ENCODE results near the gene PLXNA3.

PLXNA3 gene

GRCh38 chrX:154477891-154478477, 19.9 kb downstream of the PLXNA3 start:
- peak overlapping the region; percentile 45 for H3K4me3 ChIP-seq (ENCODE audit: low read length)
- no peak for TF ChIP-seq CTCF (IDR thresholded peaks at IDR 0.05; ENCODE audit: insufficient read depth, low read depth, low read length, missing control alignments)
- no peak for DNase-seq (ENCODE audit: low read depth)

- peak; percentile 88 for DNase-seq (ENCODE audit: low read depth)
- peak within 1 kb of the TSS; percentile 45 for H3K4me3 ChIP-seq (ENCODE audit: low read length)
- no peak for TF ChIP-seq CTCF (IDR thresholded peaks at IDR 0.05; ENCODE audit: insufficient read depth, low read depth, low read length, missing control alignments)
These were observed 20.9 kb downstream of the PLXNA3 start, which contains the start of gene LAGE3 for GRCh38 chrX:154478728-154479622. TSS of gene LAGE3 (minus strand) at chrX:154479281. CDS start at chrX:154478915, 366 bp downstream.

- TF ChIP-seq CTCF (IDR thresholded peaks at IDR 0.05; ENCODE audit: insufficient read depth, low read depth, low read length, missing control alignments), result no peak
- H3K4me3 ChIP-seq (ENCODE audit: low read length), result no peak overlapping the region
- DNase-seq (ENCODE audit: low read depth), result no peak
These were observed 23.1 kb downstream of the PLXNA3 start for GRCh38 chrX:154481195-154481594.

- no peak for TF ChIP-seq CTCF (IDR thresholded peaks at IDR 0.05; ENCODE audit: insufficient read depth, low read depth, low read length, missing control alignments)
- no peak overlapping the region for H3K4me3 ChIP-seq (ENCODE audit: low read length)
- DNase-seq (ENCODE audit: low read depth), result no peak
These were observed 24.0 kb downstream of the PLXNA3 start for GRCh38 chrX:154481911-154482601.

- H3K4me3 ChIP-seq (ENCODE audit: low read length), result no peak overlapping the region
- DNase-seq (ENCODE audit: low read depth), result no peak
- no peak for TF ChIP-seq CTCF (IDR thresholded peaks at IDR 0.05; ENCODE audit: insufficient read depth, low read depth, low read length, missing control alignments)
These were observed 24.7 kb downstream of the PLXNA3 start for GRCh38 chrX:154482786-154483185.

- no peak overlapping the region for H3K4me3 ChIP-seq (ENCODE audit: low read length)
- TF ChIP-seq CTCF (IDR thresholded peaks at IDR 0.05; ENCODE audit: insufficient read depth, low read depth, low read length, missing control alignments), result no peak
- no peak for DNase-seq (ENCODE audit: low read depth)
These were observed 25.2 kb downstream of the PLXNA3 start for GRCh38 chrX:154483325-154483724.

Measured in epithelial cell of esophagus (primary cell).